H9 (cell line): ENCODE measurements around the gene NR1I2. TPM values are rescaled to one million over a fixed set of nuclear protein-coding genes. Genes with fewer than 3 reads are reported as not detected.

Experiments used
- DNase-seq: peaks from one replicate; pipeline ENCODE4 v3.0.0-alpha.2; 2017
- H2AFZ ChIP-seq: one replicate; pipeline ENCODE4 v1.6.1; 2013; ENCODE audit warnings: mild to moderate bottlenecking, low read length, control low read depth, moderate library complexity
- H2AK5ac ChIP-seq: 2 replicates; pipeline ENCODE4 v1.6.1; 2013; ENCODE audit warnings: low read length, control low read depth, mixed read lengths; ENCODE audit not compliant: insufficient read length
- H2BK120ac ChIP-seq: one replicate; pipeline ENCODE4 v1.6.1; 2013; ENCODE audit warnings: low read depth, mild to moderate bottlenecking, low read length, control low read depth, inconsistent platforms; ENCODE audit not compliant: poor library complexity, severe bottlenecking
- H2BK12ac ChIP-seq: 2 replicates; pipeline ENCODE4 v1.6.1; 2013; ENCODE audit warnings: low read length, control low read depth, mixed read lengths, low read depth; ENCODE audit not compliant: insufficient read length
- H2BK15ac ChIP-seq: 2 replicates; pipeline ENCODE4 v1.6.1; 2013; ENCODE audit warnings: low read depth, low read length, control low read depth
- H2BK20ac ChIP-seq: one replicate; pipeline ENCODE4 v1.6.1; 2013; ENCODE audit warnings: low read depth, mild to moderate bottlenecking, low read length, control low read depth, inconsistent platforms; ENCODE audit not compliant: poor library complexity, severe bottlenecking
- H2BK5ac ChIP-seq: 2 replicates; pipeline ENCODE4 v1.6.1; 2013; ENCODE audit warnings: low read length, control low read depth, mixed read lengths; ENCODE audit not compliant: insufficient read length
- H3K14ac ChIP-seq: 2 replicates; pipeline ENCODE4 v1.6.1; 2013; ENCODE audit warnings: low read length, control low read depth; ENCODE audit not compliant: insufficient read depth
- H3K18ac ChIP-seq: 2 replicates; pipeline ENCODE4 v1.6.1; 2013; ENCODE audit warnings: low read depth, mild to moderate bottlenecking, mixed read lengths, low read length, control low read depth; ENCODE audit not compliant: insufficient read length
- H3K23ac ChIP-seq: 2 replicates; pipeline ENCODE4 v1.6.1; 2013; ENCODE audit warnings: low read length, control low read depth, mixed read lengths, low read depth; ENCODE audit not compliant: insufficient read length
- H3K23me2 ChIP-seq: 2 replicates; pipeline ENCODE4 v1.6.1; 2013; ENCODE audit warnings: low read depth, mild to moderate bottlenecking, mixed read lengths, low read length, control low read depth; ENCODE audit not compliant: insufficient read length, poor library complexity, severe bottlenecking
- H3K27ac ChIP-seq: 2 replicates; pipeline ENCODE4 v1.5.1; 2013; ENCODE audit warnings: low read length, control low read depth, mixed read lengths, low read depth; ENCODE audit not compliant: insufficient read length
- H3K27me3 ChIP-seq: 2 replicates; pipeline ENCODE4 v1.6.1; 2013; ENCODE audit warnings: low read length, control low read depth, inconsistent platforms; ENCODE audit not compliant: insufficient read depth
- H3K4ac ChIP-seq: 2 replicates; pipeline ENCODE4 v1.6.1; 2013; ENCODE audit warnings: low read depth, mild to moderate bottlenecking, control low read depth, inconsistent platforms, low read length, moderate library complexity
- H3K4me1 ChIP-seq: 2 replicates; pipeline ENCODE4 v1.6.1; 2013; ENCODE audit warnings: low read length, control low read depth, inconsistent platforms; ENCODE audit not compliant: insufficient read depth
- H3K4me2 ChIP-seq: 2 replicates; pipeline ENCODE4 v1.6.1; 2013; ENCODE audit warnings: low read length, control low read depth, mixed read lengths; ENCODE audit not compliant: insufficient read length, insufficient read depth
- H3K56ac ChIP-seq: 2 replicates; pipeline ENCODE4 v1.6.1; 2013; ENCODE audit warnings: low read depth, mild to moderate bottlenecking, mixed read lengths, low read length, control low read depth; ENCODE audit not compliant: insufficient read length
- H3K79me1 ChIP-seq: 2 replicates; pipeline ENCODE4 v1.6.1; 2013; ENCODE audit warnings: low read depth, mild to moderate bottlenecking, moderate library complexity, low read length, control low read depth, inconsistent platforms; ENCODE audit not compliant: insufficient read depth, poor library complexity, severe bottlenecking
- H3K79me2 ChIP-seq: 2 replicates; pipeline ENCODE4 v1.6.1; 2013; ENCODE audit warnings: low read length, control low read depth, inconsistent platforms; ENCODE audit not compliant: insufficient read depth
- H3K9ac ChIP-seq: 2 replicates; pipeline ENCODE4 v1.6.1; 2013; ENCODE audit warnings: low read length, control low read depth, mixed read lengths; ENCODE audit not compliant: insufficient read length; ENCODE audit errors: extremely low read depth
- H3K9me3 ChIP-seq: one replicate; pipeline ENCODE4 v1.6.1; 2013; ENCODE audit warnings: low read depth, low read length, inconsistent platforms; ENCODE audit not compliant: control insufficient read depth
- H3T11ph ChIP-seq: one replicate; pipeline ENCODE4 v1.6.1; 2013; ENCODE audit warnings: mild to moderate bottlenecking, low read length, control low read depth, inconsistent platforms
- H4K20me1 ChIP-seq: one replicate; pipeline ENCODE4 v1.6.1; 2013; ENCODE audit not compliant: control insufficient read depth, insufficient read length, insufficient read depth
- H4K5ac ChIP-seq: 2 replicates; pipeline ENCODE4 v1.6.1; 2013; ENCODE audit warnings: low read depth, mild to moderate bottlenecking, mixed read lengths, low read length, control low read depth; ENCODE audit not compliant: insufficient read length
- H4K8ac ChIP-seq: replicated peaks from 2 replicates; pipeline ENCODE4 v1.6.1; 2013; ENCODE audit warnings: low read length, control low read depth, mixed read lengths, low read depth; ENCODE audit not compliant: insufficient read length
- H4K91ac ChIP-seq: 2 replicates; pipeline ENCODE4 v1.6.1; 2013; ENCODE audit warnings: low read depth, mild to moderate bottlenecking, moderate library complexity, mixed read lengths, low read length, control low read depth; ENCODE audit not compliant: insufficient read length
- H3K27ac Mint-ChIP-seq, 3 experiments: 2 replicates in 2 of 3; 3 replicates in 1 of 3; pipeline ENCODE4 v1.8.0; 2020 to 2021; ENCODE audit warnings: mixed read lengths in 3 of 3, mild to moderate bottlenecking in 1 of 3, moderate library complexity in 1 of 3
- H3K27me3 Mint-ChIP-seq: 2 replicates; pipeline ENCODE4 v1.8.0; 2021; ENCODE audit warnings: low read depth, mild to moderate bottlenecking, moderate library complexity, mixed read lengths
- H3K36me3 Mint-ChIP-seq, 3 experiments: 2 replicates in 2 of 3; 3 replicates in 1 of 3; pipeline ENCODE4 v1.8.0; 2020 to 2021; ENCODE audit warnings: low read depth in 3 of 3, mixed read lengths in 3 of 3; ENCODE audit not compliant: insufficient read depth in 1 of 3
- H3K4me1 Mint-ChIP-seq, 2 experiments: 2 replicates each; pipeline ENCODE4 v1.8.0; 2020; ENCODE audit warnings: mixed read lengths in 2 of 2
- H3K4me3 Mint-ChIP-seq, 2 experiments: 2 replicates in 1 of 2; 3 replicates in 1 of 2; pipeline ENCODE4 v1.8.0; 2020 to 2021; ENCODE audit warnings: mild to moderate bottlenecking in 2 of 2, mixed read lengths in 2 of 2, moderate library complexity in 1 of 2
- H3K9me3 Mint-ChIP-seq, 2 experiments: 2 replicates in 1 of 2; 3 replicates in 1 of 2; pipeline ENCODE4 v1.8.0; 2020; ENCODE audit warnings: mild to moderate bottlenecking in 2 of 2, mixed read lengths in 2 of 2, moderate library complexity in 1 of 2
- CTCF ChIP-seq: fragments of 200-600 bp; sonication (generic); conservative IDR thresholded peaks from 3 replicates; pipeline ENCODE4 v1.8.0; 2021; ENCODE audit warnings: antibody characterized with exemption, mild to moderate bottlenecking
- total RNA-seq: library from RNA; stranded (reverse); gene quantifications from 2 replicates; pipeline ENCODE4 v1.2.1, GENCODE V29; 2021

NR1I2 gene
- total RNA-seq, 1 experiment from 2014 or later: not detected

- no peaks in the 10 kb centered on the region for H3K27me3 Mint-ChIP-seq
Measured at GRCh38 chr3:119738741-119739140, 43.2 kb upstream of the NR1I2 start.

More at GRCh38 chr3:119738741-119739140, 43.2 kb upstream of the NR1I2 start:
- Histone ChIP-seq H3K14ac (no peak overlapping the region), H3K23ac (no peak overlapping the region), H3K23me2 (no peaks in the 10 kb centered on the region), H4K91ac (no peak overlapping the region), H3T11ph (no peak overlapping the region), H2BK15ac (no peak overlapping the region), H3K27ac (no peak overlapping the region), H2AFZ (no peak overlapping the region), H3K4me1 (no peaks in the 10 kb centered on the region), H4K20me1 (no peaks in the 10 kb centered on the region), H3K79me1 (no peaks in the 10 kb centered on the region), H4K5ac (no peak overlapping the region), H3K27me3 (no peaks in the 10 kb centered on the region), H3K4ac (no peak overlapping the region), H3K18ac (no peak overlapping the region), H3K9ac (no peak overlapping the region), H2BK5ac (no peak overlapping the region), H4K8ac (no peak overlapping the region), H2BK20ac (no peak overlapping the region), H3K4me2 (no peak overlapping the region), H2AK5ac (no peak overlapping the region), H3K9me3 (no peaks in the 10 kb centered on the region), H3K79me2 (no peaks in the 10 kb centered on the region), H2BK12ac (no peak overlapping the region), H2BK120ac (no peak overlapping the region), H3K56ac (no peak overlapping the region)
- DNase-seq: no peak
- no peak for TF ChIP-seq CTCF
- Mint-ChIP-seq H3K36me3 (no peaks in the 10 kb centered on the region), H3K4me3 (no peak overlapping the region), H3K9me3 (no peaks in the 10 kb centered on the region), H3K27ac (no peak overlapping the region), H3K4me1 (no peaks in the 10 kb centered on the region)
